Left ventricle myocardium inferior (tissue), 1 donor: ENCODE results near the gene SORCS2. TPM values are rescaled to one million over a fixed set of nuclear protein-coding genes. Genes with fewer than 3 reads are reported as not detected.
A peak's percentile ranks its signal among the peaks of the same experiment; 100 is the strongest.

ENCODE experiments used
- DNase-seq: peaks from one replicate; pipeline ENCODE4 v3.0.0-alpha.2; 2020
- H3K27ac ChIP-seq: fragments of 200-600 bp; replicated peaks from 2 replicates; pipeline ENCODE4 v1.8.0; 2021
- H3K27me3 ChIP-seq: fragments of 200-600 bp; 2 replicates; pipeline ENCODE4 v1.8.0; 2021; ENCODE audit warnings: low read depth
- H3K36me3 ChIP-seq: fragments of 200-600 bp; 2 replicates; pipeline ENCODE4 v1.8.0; 2021
- H3K4me1 ChIP-seq: fragments of 200-600 bp; 2 replicates; pipeline ENCODE4 v1.8.0; 2021
- H3K4me3 ChIP-seq: fragments of 200-600 bp; 2 replicates; pipeline ENCODE4 v1.8.0; 2021; ENCODE audit warnings: mild to moderate bottlenecking, moderate library complexity
- H3K9me3 ChIP-seq: fragments of 200-600 bp; replicated peaks from 2 replicates; pipeline ENCODE4 v1.8.0; 2021
- intact Hi-C: fragments of 100-400 bp; cut with micrococcal nuclease; formaldehyde crosslinking; loops from one replicate; pipeline ENCODE4 v1.11.0; 2022
- total RNA-seq: library from RNA; stranded (reverse); fragmentation: NEBNext Ultra II Directional; extraction: Animal tissue kit (Norgen Biotek cat#: 25700); gene quantifications from one replicate; pipeline ENCODE4 v1.2.1, GENCODE V29; 2021
- TF ChIP-seq, protein P1 (sequence below): fragments of 200-600 bp; IDR thresholded peaks from 2 replicates; pipeline ENCODE4 v1.8.0; 2021; ENCODE audit warnings: antibody characterized with exemption, mild to moderate bottlenecking, borderline replicate concordance
- donor health status: DM: no; HTN: yes; CAD: no; lungs with severe emphysema.

SORCS2 gene
- total RNA-seq, 1 donor from 2014 or later, result 1.2 TPM

DNA sequence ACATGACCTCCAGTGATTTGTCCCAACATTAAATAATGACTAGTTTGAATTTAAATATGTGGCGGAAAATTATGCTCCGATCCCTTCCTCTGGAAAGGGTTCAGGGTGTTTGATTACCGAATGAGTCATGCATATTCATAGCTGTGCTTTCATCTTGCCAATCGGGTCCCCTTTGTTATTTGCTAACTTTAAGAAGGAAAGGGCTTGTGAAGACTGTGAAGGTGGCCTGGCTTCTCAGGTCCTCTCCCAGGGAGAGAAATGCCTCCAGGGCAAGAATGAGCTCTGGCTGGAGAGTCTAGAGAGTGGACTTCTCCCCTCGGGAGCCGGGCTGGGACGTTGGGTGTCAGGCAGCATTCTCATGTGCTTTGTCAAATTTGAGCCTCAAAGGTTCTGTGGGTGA is 397.9 kb downstream of the SORCS2 start:
- DNase-seq, result no peak
- Histone ChIP-seq H3K27ac (no peak overlapping the region), H3K36me3 (no peaks in the 10 kb centered on the region), H3K27me3 (peaks cover 14% of the 10 kb centered on the region), H3K4me1 (peaks cover 2% of the 10 kb centered on the region), H3K4me3 (no peak overlapping the region), H3K9me3 (no peaks in the 10 kb centered on the region)
- intact Hi-C loops, result no loop called here
- TF ChIP-seq, protein P1, sequence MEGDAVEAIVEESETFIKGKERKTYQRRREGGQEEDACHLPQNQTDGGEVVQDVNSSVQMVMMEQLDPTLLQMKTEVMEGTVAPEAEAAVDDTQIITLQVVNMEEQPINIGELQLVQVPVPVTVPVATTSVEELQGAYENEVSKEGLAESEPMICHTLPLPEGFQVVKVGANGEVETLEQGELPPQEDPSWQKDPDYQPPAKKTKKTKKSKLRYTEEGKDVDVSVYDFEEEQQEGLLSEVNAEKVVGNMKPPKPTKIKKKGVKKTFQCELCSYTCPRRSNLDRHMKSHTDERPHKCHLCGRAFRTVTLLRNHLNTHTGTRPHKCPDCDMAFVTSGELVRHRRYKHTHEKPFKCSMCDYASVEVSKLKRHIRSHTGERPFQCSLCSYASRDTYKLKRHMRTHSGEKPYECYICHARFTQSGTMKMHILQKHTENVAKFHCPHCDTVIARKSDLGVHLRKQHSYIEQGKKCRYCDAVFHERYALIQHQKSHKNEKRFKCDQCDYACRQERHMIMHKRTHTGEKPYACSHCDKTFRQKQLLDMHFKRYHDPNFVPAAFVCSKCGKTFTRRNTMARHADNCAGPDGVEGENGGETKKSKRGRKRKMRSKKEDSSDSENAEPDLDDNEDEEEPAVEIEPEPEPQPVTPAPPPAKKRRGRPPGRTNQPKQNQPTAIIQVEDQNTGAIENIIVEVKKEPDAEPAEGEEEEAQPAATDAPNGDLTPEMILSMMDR, result no peak

DNA sequence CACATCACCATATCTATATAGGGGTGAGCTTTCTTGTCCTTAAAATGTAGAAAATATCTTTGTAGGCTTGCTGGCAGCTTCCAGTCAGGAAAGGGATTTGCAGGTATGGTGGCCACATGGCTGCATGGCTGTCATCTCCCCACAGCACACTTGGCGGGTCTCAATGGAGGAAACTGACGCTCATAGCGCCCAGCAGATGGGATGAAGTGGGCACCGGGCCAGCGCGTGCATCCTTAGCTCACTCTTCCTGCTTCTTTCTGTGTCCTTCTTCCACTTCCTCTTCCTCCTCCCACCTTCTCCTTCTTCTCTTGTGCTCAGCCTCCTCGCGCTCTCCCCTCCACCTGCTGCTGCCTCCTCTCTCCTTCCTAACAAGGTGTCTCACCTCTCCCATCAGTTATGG is 398.6 kb downstream of the SORCS2 start:
- no peak overlapping the region for H3K4me3 ChIP-seq
- H3K27ac ChIP-seq, result no peak overlapping the region
- TF ChIP-seq, protein P1, result no peak
- no peak for DNase-seq
- intact Hi-C loops, result no loop called here
- H3K9me3 ChIP-seq, result no peaks in the 10 kb centered on the region
- no peaks in the 10 kb centered on the region for H3K36me3 ChIP-seq
- peaks cover 17% of the 10 kb centered on the region for H3K27me3 ChIP-seq
- H3K4me1 ChIP-seq, result peaks cover 9% of the 10 kb centered on the region

DNA sequence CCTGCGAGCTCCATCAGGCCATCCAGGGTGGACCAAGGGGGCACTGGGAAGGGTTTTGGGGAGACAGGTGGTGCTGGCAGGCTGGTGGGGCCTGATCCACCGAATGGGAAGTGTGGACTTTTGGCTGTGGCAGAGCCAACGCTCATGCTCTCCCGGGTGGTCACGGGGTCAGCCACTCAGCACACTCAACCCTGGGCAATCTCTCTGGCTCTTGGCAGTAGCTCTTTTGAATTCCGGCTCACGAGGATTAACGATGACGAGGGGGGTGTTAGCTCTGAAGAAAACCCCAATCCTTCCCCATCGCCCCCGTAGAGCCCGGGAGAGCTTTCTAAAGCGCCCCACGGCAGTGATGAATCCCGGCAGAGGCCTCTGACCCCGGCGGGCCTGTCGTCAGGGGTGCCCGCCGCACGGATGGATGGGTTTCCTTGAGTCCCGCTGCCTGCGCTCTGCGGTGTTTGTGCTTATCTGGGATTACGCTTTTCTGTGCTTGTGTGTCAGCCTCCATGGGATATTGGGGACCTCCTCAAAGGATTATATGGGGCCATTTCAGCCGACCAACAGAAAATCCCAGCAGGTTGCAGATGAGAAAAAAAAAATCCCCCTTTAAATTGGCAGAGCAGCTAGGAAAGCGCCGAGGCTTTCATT is 399.2 kb downstream of the SORCS2 start:
- no peaks in the 10 kb centered on the region for H3K9me3 ChIP-seq
- H3K36me3 ChIP-seq, result no peaks in the 10 kb centered on the region
- H3K27ac ChIP-seq, result no peak overlapping the region
- TF ChIP-seq, protein P1, result no peak
- intact Hi-C loops, result no loop called here
- peaks cover 18% of the 10 kb centered on the region for H3K27me3 ChIP-seq
- H3K4me1 ChIP-seq, result peaks cover 12% of the 10 kb centered on the region
- no peak for DNase-seq
- no peak overlapping the region for H3K4me3 ChIP-seq

DNA sequence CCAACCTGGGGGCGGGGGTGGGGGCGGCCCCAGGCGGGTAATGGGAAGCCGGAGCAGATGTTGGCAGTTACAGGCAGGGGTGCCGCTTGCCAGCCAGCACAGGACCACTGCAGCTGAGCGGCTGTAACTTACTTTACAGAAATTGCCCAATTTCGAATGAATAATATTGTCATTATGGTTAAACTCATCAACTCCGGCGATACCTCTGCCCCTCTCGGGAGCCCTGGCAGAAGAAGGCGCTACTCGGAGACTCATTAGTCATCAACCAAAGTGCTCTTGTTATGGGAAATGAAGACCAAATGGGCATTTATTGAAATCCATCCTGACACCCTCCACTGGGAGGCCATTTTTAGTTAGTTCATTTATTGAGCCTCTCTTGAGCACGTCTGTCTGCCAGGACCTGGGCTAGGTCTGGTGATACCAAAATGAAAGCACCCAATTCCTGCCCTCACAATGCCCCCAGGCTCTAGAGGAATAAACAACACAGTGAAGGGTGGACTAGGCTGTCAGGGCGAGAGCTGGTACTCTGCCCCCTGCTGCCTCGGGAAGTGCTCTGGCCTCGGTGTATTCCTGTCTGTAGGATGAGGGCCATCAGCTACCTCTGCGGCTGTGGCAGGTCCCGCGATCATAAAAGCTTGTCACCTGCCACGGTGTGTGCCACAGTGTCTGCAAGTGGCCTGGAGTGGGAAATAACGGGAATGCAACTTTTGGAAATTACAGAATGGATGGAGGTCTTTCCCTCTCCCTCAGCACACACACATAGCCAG is 401.5 kb downstream of the SORCS2 start:
- no peak for DNase-seq
- intact Hi-C loops, result no loop called here

DNA sequence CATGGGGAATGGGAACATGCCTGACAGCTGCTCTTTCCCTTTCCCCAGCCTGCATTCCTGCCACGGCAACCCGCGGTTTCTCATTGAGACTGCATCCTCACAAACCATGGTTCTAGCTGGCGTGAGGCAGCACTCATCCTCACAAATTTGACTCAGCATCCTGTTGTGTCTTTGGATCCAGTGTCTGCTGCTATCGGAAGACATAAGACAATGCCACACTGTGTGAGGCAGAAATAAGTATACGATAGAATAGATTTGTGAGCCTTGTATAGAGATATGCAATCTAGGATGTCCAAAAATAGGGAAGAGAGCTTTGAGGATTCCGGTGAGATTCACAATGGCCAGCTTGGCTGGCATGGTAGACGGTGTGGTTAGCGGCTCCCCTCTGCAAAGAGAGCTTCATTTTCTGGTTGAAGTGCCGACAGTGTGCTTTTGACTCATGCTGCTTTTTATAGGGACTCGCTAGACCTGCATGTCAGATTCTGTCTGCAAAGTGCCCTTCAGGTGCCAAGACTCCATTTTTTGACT is 403.7 kb downstream of the SORCS2 start:
- Histone ChIP-seq H3K4me3 (no peak overlapping the region), H3K9me3 (no peaks in the 10 kb centered on the region), H3K36me3 (no peaks in the 10 kb centered on the region), H3K27ac (peak overlapping the region; percentile 36), H3K27me3 (peaks cover 12% of the 10 kb centered on the region), H3K4me1 (peaks cover 15% of the 10 kb centered on the region)
- no peak for DNase-seq
- intact Hi-C loops, result no loop called here
- TF ChIP-seq, protein P1, result no peak

More for the DNA sequence above, 401.5 kb downstream of the SORCS2 start:
- H3K9me3 ChIP-seq, result no peaks in the 10 kb centered on the region
- H3K4me1 ChIP-seq, result peaks cover 15% of the 10 kb centered on the region
- no peak overlapping the region for H3K4me3 ChIP-seq
- no peaks in the 10 kb centered on the region for H3K36me3 ChIP-seq
- TF ChIP-seq, protein P1, result no peak
- no peak overlapping the region for H3K27ac ChIP-seq
- peaks cover 18% of the 10 kb centered on the region for H3K27me3 ChIP-seq
